Upper lobe of left lung (tissue), 4 donors: Measurements from ENCODE around the gene RNF183.

Experiments
- CTCF ChIP-seq, 6 experiments: fragments of 450-650 bp in 4 of 6; fragments of 200-600 bp in 2 of 6; sonication (generic) in 2 of 6; IDR thresholded peaks; one replicate each; pipeline ENCODE4 v1.5.1; 2016 to 2019; ENCODE audit warnings: antibody characterized with exemption in 6 of 6
- EP300 ChIP-seq, 4 donors: sonication (generic); formaldehyde crosslinking; IDR thresholded peaks; one replicate each; pipeline ENCODE4 v1.5.1; 2017; ENCODE audit warnings: antibody characterized with exemption in 4 of 4, control low read depth in 2 of 4
- POLR2A ChIP-seq, 4 donors: fragments of 450-650 bp; IDR thresholded peaks; one replicate each; pipeline ENCODE4 v1.5.1; 2016 to 2017; ENCODE audit warnings: antibody characterized with exemption in 4 of 4, mild to moderate bottlenecking in 2 of 4
- POLR2AphosphoS5 ChIP-seq, 2 donors: sonication (generic); formaldehyde crosslinking; IDR thresholded peaks; one replicate each; pipeline ENCODE4 v1.5.1; 2017; ENCODE audit warnings: antibody characterized with exemption in 2 of 2

- TF ChIP-seq CTCF (IDR thresholded peaks at IDR 0.05) (no peak), POLR2A (IDR thresholded peaks at IDR 0.05) (no peak), POLR2AphosphoS5 (IDR thresholded peaks at IDR 0.05) (no peak), EP300 (IDR thresholded peaks at IDR 0.05) (no peak)
These were observed 8.8 kb upstream of the RNF183 start for GRCh38 chr9:113311961-113312360.
